Measurements from ENCODE around the gene KLHDC9. TPM values are rescaled to one million over a fixed set of nuclear protein-coding genes. Genes with fewer than 3 reads are reported as not detected.
"Not testable (repeated sequence)": the region's sequence is repeated elsewhere in the genome, so short reads cannot be mapped to it uniquely, and the experiment has no call there.

The KLHDC9 gene
- total RNA-seq, 1 donor from 2014 or later: 3.7 TPM

DNA sequence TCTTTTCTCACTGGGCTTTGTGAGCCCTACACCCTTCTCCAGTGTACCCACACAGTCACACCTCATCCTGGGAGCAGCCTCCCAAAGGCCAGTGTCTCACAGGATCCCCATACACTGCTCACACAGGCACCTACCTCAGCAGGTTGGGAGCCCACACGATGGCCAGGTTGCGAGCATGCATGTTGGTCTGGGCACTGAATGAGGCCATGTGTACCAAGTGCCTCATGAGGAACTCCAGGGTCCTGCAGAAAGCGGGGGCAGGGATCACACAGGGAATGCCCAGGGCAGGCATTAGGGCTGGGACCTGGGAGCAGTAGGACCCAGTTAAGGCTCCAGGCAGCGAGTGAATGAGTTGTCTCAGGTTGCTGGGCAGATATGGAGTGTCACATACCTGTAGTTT lies 43.9 kb upstream of the KLHDC9 start:
- H3K27me3 Mint-ChIP-seq (ENCODE audit: unreplicated experiment): peaks cover 10% of the 10 kb centered on the region
- H3K9me3 Mint-ChIP-seq (ENCODE audit: unreplicated experiment): peaks cover 4% of the 10 kb centered on the region
- no peak for DNase-seq (ENCODE audit: extremely low spot score, unreplicated experiment)
- H3K4me1 Mint-ChIP-seq (ENCODE audit: unreplicated experiment): no peaks in the 10 kb centered on the region
- no peaks in the 10 kb centered on the region for H3K36me3 Mint-ChIP-seq (ENCODE audit: unreplicated experiment)
- no peak overlapping the region for H3K4me3 Mint-ChIP-seq (ENCODE audit: unreplicated experiment)
- TF ChIP-seq, protein P1, sequence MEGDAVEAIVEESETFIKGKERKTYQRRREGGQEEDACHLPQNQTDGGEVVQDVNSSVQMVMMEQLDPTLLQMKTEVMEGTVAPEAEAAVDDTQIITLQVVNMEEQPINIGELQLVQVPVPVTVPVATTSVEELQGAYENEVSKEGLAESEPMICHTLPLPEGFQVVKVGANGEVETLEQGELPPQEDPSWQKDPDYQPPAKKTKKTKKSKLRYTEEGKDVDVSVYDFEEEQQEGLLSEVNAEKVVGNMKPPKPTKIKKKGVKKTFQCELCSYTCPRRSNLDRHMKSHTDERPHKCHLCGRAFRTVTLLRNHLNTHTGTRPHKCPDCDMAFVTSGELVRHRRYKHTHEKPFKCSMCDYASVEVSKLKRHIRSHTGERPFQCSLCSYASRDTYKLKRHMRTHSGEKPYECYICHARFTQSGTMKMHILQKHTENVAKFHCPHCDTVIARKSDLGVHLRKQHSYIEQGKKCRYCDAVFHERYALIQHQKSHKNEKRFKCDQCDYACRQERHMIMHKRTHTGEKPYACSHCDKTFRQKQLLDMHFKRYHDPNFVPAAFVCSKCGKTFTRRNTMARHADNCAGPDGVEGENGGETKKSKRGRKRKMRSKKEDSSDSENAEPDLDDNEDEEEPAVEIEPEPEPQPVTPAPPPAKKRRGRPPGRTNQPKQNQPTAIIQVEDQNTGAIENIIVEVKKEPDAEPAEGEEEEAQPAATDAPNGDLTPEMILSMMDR (IDR thresholded peaks at IDR 0.05): no peak
- no peak overlapping the region for H3K27ac Mint-ChIP-seq (ENCODE audit: unreplicated experiment)

DNA sequence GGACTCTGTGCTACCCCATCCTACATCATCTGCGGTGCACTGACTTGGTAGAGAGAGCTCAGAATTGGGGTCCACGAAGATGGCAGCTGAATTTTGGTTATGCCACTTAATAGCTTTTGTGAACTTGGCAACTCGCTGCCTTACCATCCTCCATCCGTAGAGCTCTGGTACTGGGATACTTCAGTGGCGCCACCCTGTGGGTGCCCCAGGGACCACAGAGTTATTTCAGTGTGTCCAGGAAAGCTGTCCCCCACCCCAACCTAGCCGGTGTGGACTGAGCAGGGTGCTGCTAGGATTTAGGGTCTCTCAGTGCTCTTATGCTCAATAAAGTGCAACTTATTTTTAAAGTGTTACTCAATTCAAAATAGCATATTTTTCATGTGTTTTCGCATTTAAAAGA lies 43.4 kb upstream of the KLHDC9 start:
- Mint-ChIP-seq H3K27ac (ENCODE audit: unreplicated experiment) (no peak overlapping the region), H3K4me3 (ENCODE audit: unreplicated experiment) (no peak overlapping the region), H3K36me3 (ENCODE audit: unreplicated experiment) (no peaks in the 10 kb centered on the region), H3K4me1 (ENCODE audit: unreplicated experiment) (no peaks in the 10 kb centered on the region), H3K27me3 (ENCODE audit: unreplicated experiment) (peaks cover 16% of the 10 kb centered on the region), H3K9me3 (ENCODE audit: unreplicated experiment) (peaks cover 2% of the 10 kb centered on the region)
- TF ChIP-seq, protein P1 (IDR thresholded peaks at IDR 0.05): no peak
- no peak for DNase-seq (ENCODE audit: extremely low spot score, unreplicated experiment)

DNA sequence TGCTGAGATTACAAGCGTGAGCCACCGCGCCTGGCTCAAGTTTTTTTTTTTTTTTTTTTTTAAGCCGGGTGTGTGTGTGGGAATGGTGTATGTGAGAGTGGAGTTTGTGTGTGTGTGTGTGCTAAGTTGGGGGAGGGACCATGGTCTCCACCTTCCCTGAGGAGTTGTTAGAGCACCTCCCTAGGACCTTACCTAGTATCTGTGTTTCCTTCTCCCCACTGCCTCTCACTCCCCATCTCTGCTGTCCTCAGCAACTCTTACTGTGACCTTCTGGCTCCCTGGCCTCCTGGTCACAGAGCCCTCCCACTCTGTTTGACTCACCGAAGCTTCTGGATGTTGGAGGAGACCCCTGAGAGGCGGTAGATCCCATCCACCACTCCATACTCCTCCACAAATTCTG lies 38.9 kb upstream of the KLHDC9 start:
- no peak for DNase-seq (ENCODE audit: extremely low spot score, unreplicated experiment)
- H3K27me3 Mint-ChIP-seq (ENCODE audit: unreplicated experiment): peaks cover 34% of the 10 kb centered on the region
- H3K27ac Mint-ChIP-seq (ENCODE audit: unreplicated experiment): no peak overlapping the region
- no peaks in the 10 kb centered on the region for H3K4me1 Mint-ChIP-seq (ENCODE audit: unreplicated experiment)
- H3K4me3 Mint-ChIP-seq (ENCODE audit: unreplicated experiment): no peak overlapping the region
- TF ChIP-seq, protein P1 (IDR thresholded peaks at IDR 0.05): no peak
- H3K9me3 Mint-ChIP-seq (ENCODE audit: unreplicated experiment): no peaks in the 10 kb centered on the region
- no peaks in the 10 kb centered on the region for H3K36me3 Mint-ChIP-seq (ENCODE audit: unreplicated experiment)

DNA sequence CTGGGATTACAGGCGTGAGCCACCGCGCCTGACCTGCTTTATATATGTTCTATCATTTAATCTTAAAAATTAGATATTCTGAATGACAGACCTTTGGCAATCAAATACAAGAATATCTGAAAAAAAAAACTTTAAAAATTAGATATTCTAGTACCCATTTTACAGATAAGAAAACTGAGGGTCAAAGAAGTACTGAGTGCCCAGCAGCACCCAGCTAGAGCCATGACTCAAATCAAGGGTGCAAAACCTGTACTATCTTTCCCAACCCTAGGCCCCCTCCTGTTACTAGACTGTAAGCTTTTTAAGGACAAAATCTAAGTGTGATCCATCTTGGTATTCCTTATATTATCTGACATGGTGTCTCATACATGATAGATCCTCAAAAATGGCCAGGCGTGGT lies 36.7 kb upstream of the KLHDC9 start:
- Mint-ChIP-seq H3K9me3 (ENCODE audit: unreplicated experiment) (no peaks in the 10 kb centered on the region), H3K4me1 (ENCODE audit: unreplicated experiment) (no peaks in the 10 kb centered on the region), H3K27me3 (ENCODE audit: unreplicated experiment) (peaks cover 33% of the 10 kb centered on the region), H3K4me3 (ENCODE audit: unreplicated experiment) (no peak overlapping the region), H3K36me3 (ENCODE audit: unreplicated experiment) (no peaks in the 10 kb centered on the region), H3K27ac (ENCODE audit: unreplicated experiment) (no peak overlapping the region)
- TF ChIP-seq, protein P1 (IDR thresholded peaks at IDR 0.05): no peak
- no peak for DNase-seq (ENCODE audit: extremely low spot score, unreplicated experiment)

DNA sequence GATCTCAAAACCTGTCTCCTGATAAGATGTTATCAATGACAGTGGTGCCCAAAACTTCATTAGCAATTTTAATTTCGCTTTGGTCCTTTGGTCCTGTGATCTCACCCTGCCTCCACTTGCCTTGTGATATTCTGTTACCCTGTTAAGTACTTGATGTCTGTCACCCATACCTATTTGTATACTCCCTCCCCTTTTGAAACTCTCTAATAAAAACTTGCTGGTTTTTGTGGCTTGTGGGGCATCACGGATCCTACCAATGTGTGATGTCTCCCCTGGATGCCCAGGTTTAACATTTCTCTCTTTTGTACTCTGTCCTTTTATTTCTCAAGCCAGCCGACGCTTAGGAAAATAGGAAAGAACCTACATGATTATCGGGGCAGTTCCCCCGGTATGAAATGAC lies 34.2 kb upstream of the KLHDC9 start:
- H3K4me3 Mint-ChIP-seq (ENCODE audit: unreplicated experiment): not testable (repeated sequence)

DNA sequence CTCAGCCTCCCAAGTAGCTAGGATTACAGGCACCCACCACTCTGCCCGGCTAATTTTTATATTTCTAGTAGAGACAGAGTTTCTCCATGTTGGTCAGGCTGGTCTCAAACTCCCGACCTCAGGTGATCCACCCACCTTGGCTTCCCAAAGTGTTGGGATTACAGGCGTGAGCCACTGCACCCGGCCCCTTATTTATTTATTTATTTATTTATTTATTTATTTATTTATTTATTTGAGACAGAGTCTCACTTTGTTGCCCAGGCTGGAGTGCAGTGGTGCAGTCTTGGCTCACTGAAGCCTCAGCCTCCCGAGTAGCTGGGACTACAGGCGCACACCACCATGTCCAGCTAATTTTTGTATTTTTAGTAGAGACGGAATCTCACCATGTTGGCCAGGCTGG lies 32.5 kb upstream of the KLHDC9 start:
- H3K27ac Mint-ChIP-seq (ENCODE audit: unreplicated experiment); H3K4me1 Mint-ChIP-seq (ENCODE audit: unreplicated experiment); H3K4me3 Mint-ChIP-seq (ENCODE audit: unreplicated experiment); DNase-seq (ENCODE audit: extremely low spot score, unreplicated experiment); H3K36me3 Mint-ChIP-seq (ENCODE audit: unreplicated experiment); H3K9me3 Mint-ChIP-seq (ENCODE audit: unreplicated experiment): not testable (repeated sequence)
- H3K27me3 Mint-ChIP-seq (ENCODE audit: unreplicated experiment): peaks cover 29% of the 10 kb centered on the region

More for the DNA sequence above, 34.2 kb upstream of the KLHDC9 start:
- not testable (repeated sequence) for DNase-seq (ENCODE audit: extremely low spot score, unreplicated experiment); H3K9me3 Mint-ChIP-seq (ENCODE audit: unreplicated experiment); H3K4me1 Mint-ChIP-seq (ENCODE audit: unreplicated experiment); H3K27ac Mint-ChIP-seq (ENCODE audit: unreplicated experiment); H3K36me3 Mint-ChIP-seq (ENCODE audit: unreplicated experiment)
- peaks cover 37% of the 10 kb centered on the region for H3K27me3 Mint-ChIP-seq (ENCODE audit: unreplicated experiment)

Measured in osteocyte (in vitro differentiated cells).